Cardiac septum (tissue), 1 donor: ENCODE results near the gene GIGYF2. TPM values are rescaled to one million over a fixed set of nuclear protein-coding genes. Genes with fewer than 3 reads are reported as not detected.
"Not testable (repeated sequence)": the region's sequence is repeated elsewhere in the genome, so short reads cannot be mapped to it uniquely, and the experiment has no call there.

ENCODE experiments used
- DNase-seq: peaks from one replicate; pipeline ENCODE4 v3.0.0-alpha.2; 2020; ENCODE audit warnings: low spot score
- intact Hi-C: fragments of 100-400 bp; cut with DNase I; formaldehyde crosslinking; loops from one replicate; pipeline ENCODE4 v1.14.0; 2022
- total RNA-seq: library from RNA; stranded (reverse); fragmentation: NEBNext Ultra II Directional; extraction: Animal tissue kit (Norgen Biotek cat#: 25700); gene quantifications from one replicate; pipeline ENCODE4 v1.2.1, GENCODE V29; 2021
- donor health status: DM: no; HTN: no; CAD: no.

GIGYF2 gene
- total RNA-seq, 1 donor from 2014 or later = 62.5 TPM

DNA sequence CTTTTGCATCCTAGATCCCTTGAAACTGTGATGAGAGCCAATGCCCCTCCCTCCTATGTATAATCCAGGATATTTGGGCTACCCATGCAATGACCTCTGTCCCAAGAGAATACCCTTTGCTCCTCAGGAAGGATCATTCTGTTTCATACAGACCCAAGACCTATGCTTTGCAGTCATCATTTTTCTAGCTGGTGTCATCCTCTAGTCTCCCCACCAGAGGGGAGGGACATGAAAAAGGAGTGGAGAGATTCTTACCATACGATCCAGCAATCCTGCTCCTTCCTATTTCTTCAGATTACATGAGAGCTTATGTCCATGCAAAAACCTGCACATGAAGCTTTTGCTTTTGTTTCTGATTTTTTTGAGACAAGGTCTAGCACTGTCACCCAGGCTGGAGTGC lies 13.8 kb upstream of the GIGYF2 start:
- no peak for DNase-seq
- intact Hi-C loops = no loop called here

DNA sequence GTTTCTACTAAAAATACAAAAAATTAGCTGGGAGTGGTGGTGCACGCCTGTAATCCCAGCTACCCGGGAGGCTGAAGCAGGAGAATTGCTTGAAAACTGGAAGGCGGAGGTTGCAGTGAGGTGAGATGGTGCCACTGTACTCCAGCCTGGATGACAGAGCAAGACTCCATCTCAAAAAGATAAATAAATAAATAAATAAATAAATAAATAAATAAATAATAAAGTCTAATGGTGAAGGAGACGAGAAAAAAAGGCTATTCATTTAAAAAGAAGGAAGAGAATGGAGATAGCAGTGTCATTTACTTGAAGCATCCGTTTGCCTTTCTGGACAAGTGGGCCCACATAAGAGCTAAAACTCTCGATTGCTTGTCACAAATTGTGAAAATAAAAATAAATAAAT lies 11.7 kb upstream of the GIGYF2 start:
- intact Hi-C loops, DNase-seq: not testable (repeated sequence)

DNA sequence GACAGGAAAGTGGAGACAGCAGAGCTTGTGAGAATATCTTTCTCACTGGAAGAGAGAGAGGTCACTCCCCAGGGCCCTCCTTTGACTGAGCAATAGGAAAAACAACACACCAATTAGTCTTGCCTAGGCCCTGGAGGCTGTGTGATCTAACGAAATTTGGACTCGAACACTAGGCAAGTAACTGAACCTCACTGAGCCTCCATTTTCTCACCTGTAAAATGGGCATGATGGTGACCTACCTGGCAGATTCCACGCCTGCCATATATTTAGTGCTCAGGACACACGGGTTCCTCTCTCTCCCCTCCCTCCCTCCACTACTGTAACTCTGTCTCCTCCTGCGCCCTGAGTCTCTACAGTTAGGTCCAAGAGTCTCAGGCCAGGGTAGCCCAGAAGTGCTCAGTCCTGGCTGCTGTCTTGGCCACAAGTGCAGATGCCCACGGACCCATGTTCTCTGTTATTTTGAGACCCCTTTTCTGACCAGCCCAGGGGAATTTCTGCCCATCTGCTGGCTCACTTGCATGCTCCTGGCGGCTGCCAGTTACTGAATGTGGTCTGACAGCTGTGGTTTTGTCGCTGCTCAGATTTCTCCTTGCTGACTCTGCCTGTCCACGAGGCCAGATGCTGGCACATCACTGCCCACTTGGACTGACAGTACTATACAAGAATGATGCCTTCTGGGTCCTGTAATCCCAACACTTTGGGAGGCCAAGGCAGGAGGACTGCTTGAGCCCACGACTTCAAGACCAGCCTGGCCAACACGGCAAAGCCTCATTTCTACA lies 9.6 kb upstream of the GIGYF2 start:
- no peak for DNase-seq
- intact Hi-C loops = no loop called here

- DNase-seq = no peak
- intact Hi-C loops = no loop called here
Measured at GRCh38 chr2:232688201-232688600, 8.9 kb upstream of the GIGYF2 start.

DNA sequence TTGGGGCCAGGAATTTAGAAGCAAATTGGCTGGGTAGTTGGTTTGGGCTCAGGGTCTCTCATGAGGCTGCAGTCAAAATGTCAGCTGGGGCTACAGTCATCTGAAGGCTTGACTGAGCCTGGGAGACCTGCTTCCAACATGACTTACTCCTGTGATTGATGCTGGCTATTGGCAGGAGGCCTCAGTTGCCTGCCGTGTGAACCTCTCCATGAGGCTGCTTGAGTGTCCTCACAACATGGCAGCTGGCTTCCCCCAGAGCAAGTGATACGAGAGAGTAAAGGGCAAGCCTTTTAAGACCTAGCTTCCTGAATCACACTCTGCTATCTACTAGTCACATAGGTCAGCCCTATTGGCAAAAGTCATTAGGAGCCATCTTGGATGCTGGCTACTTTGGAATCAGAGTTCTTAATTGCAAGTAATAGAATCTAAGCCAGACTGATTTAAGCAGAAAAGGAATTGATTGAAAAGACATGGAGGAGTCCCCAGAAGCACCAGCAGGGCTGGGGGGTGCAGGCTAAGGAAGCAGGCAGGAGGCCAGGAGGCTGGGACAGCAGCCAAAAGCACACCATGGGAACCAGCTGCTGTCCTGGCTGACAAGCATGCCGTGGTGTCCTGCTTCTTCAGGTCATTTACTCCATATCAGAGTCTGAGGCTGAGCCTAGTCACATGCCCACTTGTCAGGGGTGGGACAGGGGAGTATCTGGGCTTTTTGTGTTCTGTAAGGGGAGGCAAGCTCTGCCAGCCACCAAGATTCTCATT lies 7.8 kb upstream of the GIGYF2 start:
- DNase-seq = no peak
- intact Hi-C loops = no loop called here

- intact Hi-C loops = loop anchor here (10.0 kb wide), 1 partner anchor 364 kb away; no protein-coding TSS in a partner anchor
- DNase-seq = not testable (repeated sequence)
Measured at GRCh38 chr2:232691117-232691516, 6.0 kb upstream of the GIGYF2 start.

- no peak for DNase-seq
- intact Hi-C loops = loop anchor here (10.0 kb wide), 1 partner anchor 361 kb away; no protein-coding TSS in a partner anchor
Measured at GRCh38 chr2:232693344-232693743, 3.8 kb upstream of the GIGYF2 start.

DNA sequence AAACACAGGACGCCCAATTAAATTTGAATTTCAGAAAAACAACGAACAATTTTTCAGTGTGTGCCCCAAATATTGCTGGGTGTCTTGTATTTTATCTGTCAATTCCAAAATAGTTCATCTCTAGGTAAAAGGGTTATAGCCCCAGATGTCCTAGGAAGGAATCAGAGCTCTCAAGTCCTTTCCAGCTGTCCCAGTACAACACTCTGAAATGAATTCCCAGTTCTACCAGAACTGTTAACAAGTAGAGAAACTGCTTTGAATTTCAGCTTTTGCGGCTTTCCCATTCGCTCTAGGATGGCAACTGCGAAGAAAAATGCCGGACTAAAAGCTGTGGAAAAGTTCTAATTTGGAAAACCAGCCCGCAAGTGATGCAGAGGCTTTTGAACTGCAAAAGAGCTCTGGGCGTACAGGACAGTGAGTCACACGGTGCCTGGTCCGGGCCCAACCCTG lies 497 bp upstream of the GIGYF2 start:
- intact Hi-C loops = loop anchor here (5.0 to 10.0 kb wide), 2 partner anchors 64 to 358 kb away; partner anchors contain the start of gene EFHD1
- no peak for DNase-seq

DNA sequence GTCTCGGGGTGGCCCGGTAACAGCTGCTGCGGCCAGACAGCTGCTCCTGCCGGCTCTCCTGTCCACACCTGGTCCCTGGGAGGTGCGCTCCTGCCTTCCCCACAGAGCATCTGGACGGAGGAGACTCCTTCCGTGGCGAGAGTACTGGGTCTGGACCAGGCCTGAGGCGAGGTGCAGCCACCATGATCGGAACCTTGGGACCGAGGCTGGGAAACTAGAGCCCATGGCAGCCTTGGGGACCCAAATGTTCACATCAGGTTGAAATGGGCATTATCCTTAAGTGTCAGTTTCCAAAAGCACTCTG lies 628 bp downstream of the GIGYF2 start:
- no peak for DNase-seq
- intact Hi-C loops = loop anchor here (5.0 to 10.0 kb wide), 2 partner anchors 65 to 357 kb away; partner anchors contain the start of gene EFHD1

- intact Hi-C loops = loop anchor here (5.0 to 10.0 kb wide), 2 partner anchors 66 to 356 kb away; partner anchors contain the start of gene EFHD1
- no peak for DNase-seq
Measured at GRCh38 chr2:232698556-232699091, 1.5 kb downstream of the GIGYF2 start.

DNA sequence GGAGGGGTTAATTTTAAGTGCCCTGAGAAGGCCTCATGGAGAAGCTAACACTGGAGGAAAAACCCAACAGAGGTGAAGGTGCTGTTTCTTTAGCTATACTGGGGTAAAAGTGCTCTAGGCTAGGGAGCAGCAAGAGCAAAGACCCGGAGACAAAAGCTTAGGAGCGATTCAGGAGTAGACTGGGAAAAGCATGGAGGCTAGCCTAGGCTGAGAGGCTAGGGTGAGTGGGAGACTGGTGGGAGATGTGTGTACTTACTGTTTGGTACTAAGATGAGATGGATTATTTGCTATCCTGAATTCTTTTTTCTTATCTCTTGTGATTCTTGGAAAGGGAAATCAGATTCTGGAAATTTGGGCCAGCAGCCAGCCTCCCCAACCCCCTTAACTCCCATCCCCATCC lies 2.0 kb downstream of the GIGYF2 start:
- no peak for DNase-seq
- intact Hi-C loops = loop anchor here (5.0 to 10.0 kb wide), 2 partner anchors 67 to 356 kb away; partner anchors contain the start of gene EFHD1

- intact Hi-C loops = no loop called here
- no peak for DNase-seq
Measured at GRCh38 chr2:232700154-232700553, 3.0 kb downstream of the GIGYF2 start.

GRCh38 chr2:232707076-232707475 lies 9.9 kb downstream of the GIGYF2 start:
- intact Hi-C loops = no loop called here
- no peak for DNase-seq

- DNase-seq = no peak
- intact Hi-C loops = no loop called here
Measured at GRCh38 chr2:232713505-232713904, 16.4 kb downstream of the GIGYF2 start.

GRCh38 chr2:232714969-232715368 lies 17.8 kb downstream of the GIGYF2 start:
- DNase-seq = no peak
- intact Hi-C loops = no loop called here

DNA sequence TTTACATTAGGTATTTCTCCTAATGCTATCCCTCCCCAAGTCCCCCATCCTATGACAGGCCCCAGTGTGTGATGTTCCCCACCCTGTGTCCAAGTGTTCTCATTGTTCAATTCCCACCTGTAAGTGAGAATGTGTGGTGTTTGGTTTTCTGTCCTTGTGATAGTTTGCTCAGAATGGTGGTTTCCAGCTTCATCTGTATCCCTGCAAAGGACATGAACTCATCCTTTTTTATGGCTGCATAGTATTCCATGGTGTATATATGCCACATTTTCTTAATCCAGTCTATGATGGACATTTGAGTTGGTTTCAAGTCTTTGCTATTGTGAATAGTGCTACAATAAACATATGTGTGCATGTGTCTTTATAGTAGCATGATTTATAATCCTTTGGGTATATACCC lies 22.9 kb downstream of the GIGYF2 start:
- intact Hi-C loops, DNase-seq: not testable (repeated sequence)

GRCh38 chr2:232721261-232721660 lies 24.1 kb downstream of the GIGYF2 start:
- no peak for DNase-seq
- intact Hi-C loops = no loop called here

DNA sequence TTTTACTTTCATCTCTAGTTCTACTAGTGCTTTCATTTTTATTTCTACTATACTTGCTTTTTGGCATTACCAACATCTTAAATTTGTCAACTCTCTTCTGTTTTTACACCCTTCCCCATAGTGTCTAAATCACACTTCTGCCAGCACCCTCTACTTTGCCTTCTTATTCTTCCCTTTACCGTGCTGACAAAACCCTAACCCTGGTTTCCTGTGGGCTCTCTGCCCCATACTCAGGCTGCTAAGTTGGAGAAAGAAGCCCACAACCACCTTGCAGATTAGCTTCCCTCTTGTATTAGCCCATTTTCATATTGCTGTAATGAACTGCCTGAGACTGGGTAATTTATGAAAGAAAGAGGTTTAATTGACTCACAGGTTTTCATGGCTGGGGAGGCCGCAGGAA lies 24.8 kb downstream of the GIGYF2 start:
- no peak for DNase-seq
- intact Hi-C loops = no loop called here

GRCh38 chr2:232723027-232723426 lies 25.9 kb downstream of the GIGYF2 start:
- intact Hi-C loops = no loop called here
- no peak for DNase-seq

GRCh38 chr2:232728785-232729184 lies 31.7 kb downstream of the GIGYF2 start:
- no peak for DNase-seq
- intact Hi-C loops = no loop called here
